Fibroblast of mammary gland (primary cell): ENCODE measurements around the gene ALPG.

ENCODE experiments used
- DNase-seq: peaks from one replicate; pipeline ENCODE4 v3.0.0-alpha.2; 2010; ENCODE audit warnings: low read depth
- H3K4me3 ChIP-seq: 2 replicates; pipeline ENCODE4 v1.5.1; 2011; ENCODE audit warnings: low read depth, mild to moderate bottlenecking, low read length, moderate library complexity; ENCODE audit not compliant: control insufficient read depth
- CTCF ChIP-seq: conservative IDR thresholded peaks from 2 replicates; pipeline ENCODE4 v1.5.1; 2011; ENCODE audit warnings: low read depth, low read length, inconsistent platforms; ENCODE audit not compliant: control insufficient read depth, insufficient read depth

ALPG gene

DNA sequence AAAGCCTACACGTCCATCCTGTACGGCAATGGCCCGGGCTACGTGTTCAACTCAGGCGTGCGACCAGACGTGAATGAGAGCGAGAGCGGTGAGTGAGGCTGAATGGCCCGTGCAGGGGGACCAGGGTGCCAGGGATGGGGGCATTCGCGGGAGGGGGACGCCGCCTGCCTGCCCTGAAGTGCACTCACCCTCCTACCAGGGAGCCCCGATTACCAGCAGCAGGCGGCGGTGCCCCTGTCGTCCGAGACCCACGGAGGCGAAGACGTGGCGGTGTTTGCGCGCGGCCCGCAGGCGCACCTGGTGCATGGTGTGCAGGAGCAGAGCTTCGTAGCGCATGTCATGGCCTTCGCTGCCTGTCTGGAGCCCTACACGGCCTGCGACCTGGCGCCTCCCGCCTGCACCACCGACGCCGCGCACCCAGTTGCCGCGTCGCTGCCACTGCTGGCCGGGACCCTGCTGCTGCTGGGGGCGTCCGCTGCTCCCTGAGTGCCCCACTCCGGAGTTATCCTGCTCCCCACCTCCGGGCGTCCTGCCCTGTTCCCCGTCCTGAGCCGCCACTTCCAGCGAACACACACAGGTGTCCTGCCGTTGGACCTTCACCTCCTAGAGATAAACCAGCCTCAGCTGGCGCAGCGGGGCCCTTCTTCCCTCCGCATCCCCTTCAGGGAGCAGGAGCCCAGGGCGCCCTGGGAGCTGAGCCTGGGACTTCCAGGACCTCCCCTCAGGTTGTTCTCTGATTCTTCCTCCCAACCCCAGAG is 52.2 kb downstream of the ALPG start:
- no peak overlapping the region for H3K4me3 ChIP-seq
- no peak for TF ChIP-seq CTCF

GRCh38 chr2:232459419-232460035 is 52.9 kb downstream of the ALPG start:
- no peak overlapping the region for H3K4me3 ChIP-seq
- TF ChIP-seq CTCF: no peak
- no peak for DNase-seq

More for the DNA sequence above, 52.2 kb downstream of the ALPG start:
- no peak for DNase-seq

DNA sequence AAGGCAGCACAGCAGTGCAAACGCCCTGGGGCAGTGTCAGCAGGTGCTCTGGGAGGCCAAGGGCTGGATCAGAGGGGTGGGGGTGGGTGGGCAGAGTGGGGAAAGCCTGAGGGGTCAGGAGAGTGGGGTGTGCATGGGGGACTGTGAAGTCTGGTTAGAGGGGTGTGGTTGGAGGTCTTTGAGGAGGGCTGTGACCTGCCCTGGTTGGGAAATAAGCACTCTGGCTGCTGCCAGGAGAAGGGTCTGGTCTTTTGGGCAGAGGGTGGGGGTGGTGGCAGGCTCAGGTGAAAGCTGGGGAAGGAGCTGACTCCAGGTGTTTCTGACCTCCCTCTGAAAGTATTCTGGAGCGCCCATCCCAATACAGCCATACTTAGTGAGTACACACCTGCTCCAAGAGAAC is 53.5 kb downstream of the ALPG start:
- no peak for DNase-seq
- no peak for TF ChIP-seq CTCF
- H3K4me3 ChIP-seq: no peak overlapping the region
